ENCODE measurements around the gene UNC13A. TPM values are rescaled to one million over a fixed set of nuclear protein-coding genes. Genes with fewer than 3 reads are reported as not detected.

UNC13A gene
- polyA plus RNA-seq, 3 donors: 0.10 to 0.28 (median 0.16) TPM

Other genes with a start within 250 kb of the UNC13A start
- 1 to 10 TPM; 1.9 to 3.1 (median 2.1) TPM for gene TMEM221, start 239.7 kb downstream of the UNC13A start, polyA plus RNA-seq (ENCODE audit: insufficient read length in 3 of 3)
- gene NXNL1, start 227.4 kb downstream of the UNC13A start, polyA plus RNA-seq (ENCODE audit: insufficient read length in 3 of 3): not detected
- 10 to 100 TPM in 2 of 3 donors, 1 to 10 TPM in 1; 9.7 to 10.8 (median 10.3) TPM for gene SLC27A1, start 217.8 kb downstream of the UNC13A start, polyA plus RNA-seq (ENCODE audit: insufficient read length in 3 of 3)
- gene PGLS, start 176.7 kb downstream of the UNC13A start, polyA plus RNA-seq (ENCODE audit: insufficient read length in 3 of 3): 10 to 100 TPM; 50.1 to 60.6 (median 50.9) TPM
- 10 to 100 TPM; 43.3 to 47.5 (median 43.7) TPM for gene COLGALT1, start 132.7 kb downstream of the UNC13A start, polyA plus RNA-seq (ENCODE audit: insufficient read length in 3 of 3)
- gene MAP1S, start 31.1 kb upstream of the UNC13A start, polyA plus RNA-seq (ENCODE audit: insufficient read length in 3 of 3): 10 to 100 TPM; 25.6 to 36.1 (median 30.4) TPM
- gene FCHO1, start 63.1 kb upstream of the UNC13A start, polyA plus RNA-seq (ENCODE audit: insufficient read length in 3 of 3): 1 to 10 TPM; 1.1 to 1.8 (median 1.5) TPM
- 10 to 100 TPM in 1 of 3 donors, 1 to 10 TPM in 2; 4.6 to 11.3 (median 5.3) TPM for gene B3GNT3, start 106.8 kb upstream of the UNC13A start, polyA plus RNA-seq (ENCODE audit: insufficient read length in 3 of 3)
- under 1 TPM; 0.26 to 0.28 (median 0.28) TPM for gene INSL3, start 133.2 kb upstream of the UNC13A start, polyA plus RNA-seq (ENCODE audit: insufficient read length in 3 of 3)
- gene JAK3, start 159.6 kb upstream of the UNC13A start, polyA plus RNA-seq (ENCODE audit: insufficient read length in 3 of 3): 1 to 10 TPM; 2.1 to 2.6 (median 2.2) TPM
- gene RPL18A, start 171.6 kb upstream of the UNC13A start, polyA plus RNA-seq (ENCODE audit: insufficient read length in 3 of 3): 100 to 1,000 TPM; 782 to 939 (median 817) TPM
- gene SLC5A5, start 183.6 kb upstream of the UNC13A start, polyA plus RNA-seq (ENCODE audit: insufficient read length in 3 of 3): not detected
- 10 to 100 TPM; 46.5 to 57.1 (median 52.7) TPM for gene CCDC124, start 244.7 kb upstream of the UNC13A start, polyA plus RNA-seq (ENCODE audit: insufficient read length in 3 of 3)